HG02884 (cell line): Measurements from ENCODE around the gene PRTFDC1.

Experiments
- ATAC-seq: cut with Tn5 transposase; IDR thresholded peaks from one replicate; pipeline ENCODE4 v1.9.1; 2021; ENCODE audit warnings: mild to moderate bottlenecking, moderate library complexity; ENCODE audit not compliant: unreplicated experiment

Gene PRTFDC1

DNA sequence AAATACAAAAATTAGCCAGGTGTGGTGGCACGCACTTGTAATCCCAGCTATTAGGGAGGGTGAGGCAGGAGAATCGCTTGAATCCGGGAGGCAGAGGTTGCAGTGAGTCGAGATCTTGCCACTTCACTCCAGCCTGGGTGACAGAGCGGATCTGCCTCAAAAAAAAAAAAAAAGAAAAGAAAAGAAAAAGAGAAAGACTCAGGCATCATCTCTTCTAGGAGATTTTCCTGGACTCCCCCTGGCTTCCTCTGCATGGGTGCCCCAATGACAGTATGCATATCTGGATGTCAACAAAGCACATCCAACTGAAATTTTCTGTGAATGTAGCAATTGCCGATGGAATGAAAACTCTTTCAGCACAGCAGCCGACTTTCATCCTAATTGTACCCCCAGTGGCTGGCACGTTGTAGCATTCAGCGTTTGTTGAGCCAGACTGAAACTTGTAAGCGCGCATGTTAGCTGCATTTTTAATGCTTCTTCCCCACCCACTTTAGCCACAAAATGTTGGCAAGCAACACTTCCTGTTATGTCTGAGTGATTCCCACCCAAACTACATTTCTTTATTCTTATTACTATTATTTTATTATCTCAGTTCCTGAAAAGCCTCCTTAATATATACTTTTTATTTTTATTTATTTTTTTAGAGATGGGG, 70.2 kb downstream of the PRTFDC1 start:
- ATAC-seq: peak; percentile 77

GRCh38 chr10:24879861-24880260, 72.5 kb downstream of the PRTFDC1 start:
- no peak for ATAC-seq

DNA sequence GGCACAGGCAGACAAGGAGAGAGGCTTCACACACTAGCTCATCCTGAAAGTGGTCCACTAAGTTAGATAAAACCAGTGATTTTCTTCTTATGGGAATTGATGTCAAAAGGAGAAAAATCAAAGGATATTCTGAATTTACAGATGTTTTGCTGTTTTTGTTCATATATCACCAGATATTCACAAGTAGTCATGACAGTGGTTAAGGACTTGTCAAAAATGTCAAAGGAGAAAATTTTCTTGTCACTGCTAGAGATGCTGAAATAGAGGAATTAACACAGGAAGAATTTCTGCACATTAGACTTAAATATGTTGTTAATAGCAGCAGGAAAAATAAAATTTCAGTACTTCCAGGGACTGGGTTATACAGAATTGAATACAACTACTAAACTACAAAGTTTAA, 78.3 kb downstream of the PRTFDC1 start:
- no peak for ATAC-seq

GRCh38 chr10:24873281-24873683, 79.1 kb downstream of the PRTFDC1 start:
- no peak for ATAC-seq

- no peak for ATAC-seq
Measured at GRCh38 chr10:24872790-24873182, 79.6 kb downstream of the PRTFDC1 start.

DNA sequence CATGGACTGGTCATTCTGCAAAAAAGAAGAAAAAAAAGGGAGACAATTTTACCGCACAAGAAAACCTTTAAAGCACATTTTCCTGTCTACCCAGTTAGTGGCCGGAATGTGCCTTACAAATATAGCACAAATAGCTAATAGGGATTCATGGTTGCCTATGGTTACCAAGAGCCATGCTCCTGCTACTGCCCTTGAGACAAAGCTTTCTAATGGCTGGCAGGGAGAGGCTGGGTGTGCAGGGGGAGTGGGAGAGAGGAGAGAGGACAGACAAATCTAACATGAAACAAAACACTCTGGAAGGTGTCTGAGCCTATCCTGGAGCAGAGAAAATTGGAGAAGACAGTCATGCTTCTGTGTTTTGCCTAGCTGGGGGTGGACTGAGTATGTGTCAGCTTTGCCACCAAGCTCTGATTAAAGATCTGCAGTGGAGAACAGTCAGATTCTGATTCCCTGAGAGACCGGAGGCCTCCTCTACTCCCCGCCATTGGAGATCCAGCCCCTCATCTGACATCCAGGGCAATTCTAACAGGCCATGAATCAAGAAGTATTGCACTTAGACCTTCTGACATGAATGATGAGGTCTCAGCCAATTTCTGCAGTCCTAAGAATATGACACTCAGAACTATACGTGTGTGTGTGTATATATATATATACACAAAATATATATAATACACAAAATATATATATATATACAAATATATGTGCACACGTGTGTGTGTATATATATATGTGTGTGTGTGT, 80.2 kb downstream of the PRTFDC1 start:
- ATAC-seq: no peak

GRCh38 chr10:24871011-24871935, 81.1 kb downstream of the PRTFDC1 start:
- ATAC-seq: no peak

DNA sequence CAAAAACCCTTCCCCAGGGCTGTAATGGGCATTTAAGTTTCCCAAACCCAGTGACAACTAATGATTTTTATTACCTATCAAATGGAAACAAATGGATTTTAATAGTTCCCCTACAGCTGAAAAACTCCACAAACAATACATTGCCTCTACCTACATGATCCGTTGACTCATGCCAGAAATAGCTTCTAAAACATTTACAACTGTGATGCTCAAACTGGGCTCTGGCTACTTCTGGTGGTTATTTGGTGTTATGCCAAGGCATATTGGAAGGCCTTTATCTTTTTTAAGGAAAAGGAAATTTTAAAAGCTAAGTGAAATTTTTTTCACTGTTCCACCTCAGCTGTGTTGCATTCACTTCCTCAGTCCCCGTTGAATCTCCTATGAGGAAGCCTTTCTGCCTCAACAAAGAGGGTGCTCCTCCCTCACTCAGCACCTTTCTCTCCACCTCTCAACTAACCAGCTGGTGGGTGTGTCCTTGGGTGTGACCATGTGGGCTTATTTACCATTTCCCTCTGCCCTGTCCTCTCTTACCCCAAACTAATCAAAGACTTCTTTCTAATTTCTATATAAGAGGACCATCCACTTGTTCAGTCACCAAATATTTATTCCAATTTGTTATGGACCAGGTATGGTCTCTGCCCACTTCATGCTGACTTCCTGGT, 82.9 kb downstream of the PRTFDC1 start:
- no peak for ATAC-seq

- ATAC-seq: no peak
Measured at GRCh38 chr10:24866604-24867583, 85.5 kb downstream of the PRTFDC1 start.

DNA sequence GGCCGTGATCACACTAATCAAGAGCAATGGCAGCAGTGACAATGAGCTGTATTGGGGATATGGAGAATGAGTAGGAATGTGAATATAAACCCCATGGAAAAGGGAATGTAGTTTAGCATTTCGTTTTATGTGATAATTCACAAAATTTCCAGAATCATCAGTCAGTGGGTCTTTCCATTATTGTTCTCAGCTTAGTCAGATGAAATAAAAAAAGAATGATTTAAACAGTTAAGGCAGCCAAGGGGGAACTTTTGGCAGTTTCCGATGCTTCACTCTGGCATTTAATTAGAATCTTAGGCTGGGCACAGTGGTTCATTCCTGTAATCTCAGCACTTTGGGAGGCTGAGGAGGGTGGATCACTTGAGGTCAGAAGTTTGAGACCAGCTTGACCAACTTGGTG, 86.6 kb downstream of the PRTFDC1 start:
- no peak for ATAC-seq

DNA sequence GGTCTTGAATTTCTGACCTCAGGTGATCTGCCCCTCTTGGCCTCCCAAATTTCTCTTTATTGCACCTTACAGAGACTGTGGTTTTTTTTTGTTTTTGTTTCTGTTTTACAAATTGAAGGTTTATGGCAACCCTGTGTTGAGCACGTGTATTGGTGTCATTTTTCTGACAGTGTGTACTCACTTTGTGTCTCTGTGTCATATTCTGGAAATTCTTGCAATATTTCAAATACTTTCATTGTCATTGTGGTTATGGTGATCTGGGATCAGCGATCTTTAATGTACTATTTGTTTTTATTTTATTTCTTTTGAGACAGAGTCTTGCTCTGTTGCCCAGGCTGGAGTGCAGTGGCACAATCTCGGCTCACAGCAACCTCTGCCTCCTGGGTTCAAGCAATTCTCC, 89.8 kb downstream of the PRTFDC1 start:
- no peak for ATAC-seq

DNA sequence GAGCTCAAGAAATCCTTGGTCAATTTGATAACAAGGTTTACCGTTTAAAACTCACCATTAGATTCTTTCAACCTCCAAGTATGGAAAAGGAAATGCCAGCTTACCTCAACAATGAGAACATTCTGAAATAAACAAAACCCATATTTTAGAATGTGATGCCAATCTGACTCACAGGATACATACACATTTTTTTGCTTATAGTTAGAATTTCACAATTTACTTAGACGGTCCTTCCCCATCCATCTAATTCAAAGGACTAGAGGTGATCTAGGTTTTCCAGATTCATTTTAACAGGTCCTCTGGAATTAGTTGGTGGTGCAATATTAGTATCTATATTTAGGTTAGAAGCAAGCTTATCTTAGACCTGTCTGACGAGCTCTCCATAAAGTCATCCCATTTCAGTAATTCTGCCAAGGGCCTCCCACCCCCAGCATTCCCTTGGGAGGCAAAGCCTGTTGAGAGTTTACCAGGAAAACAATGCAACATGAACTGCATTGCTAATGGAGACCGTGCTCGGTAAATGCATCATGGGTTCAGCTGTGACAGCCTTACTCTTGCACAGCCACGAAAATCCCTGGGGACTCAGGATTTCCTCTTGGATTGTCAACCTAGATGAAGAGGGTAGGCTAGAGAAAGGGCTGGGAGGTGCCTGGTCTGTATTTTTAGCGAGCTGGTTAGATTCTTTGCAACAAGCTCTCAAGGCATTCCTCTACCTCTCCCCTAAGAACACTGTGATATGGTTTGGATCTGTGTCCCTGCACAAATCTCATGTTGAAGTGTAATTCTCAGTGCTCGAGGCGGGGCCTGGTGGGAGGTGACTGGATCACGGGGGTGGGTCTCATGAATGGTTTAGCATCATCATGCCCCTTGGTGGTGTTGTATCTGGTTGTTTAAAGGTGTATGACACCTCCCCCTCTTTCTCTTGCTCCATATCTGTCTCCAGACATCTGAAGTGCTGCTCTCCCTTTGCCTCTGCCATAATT, 93.8 kb downstream of the PRTFDC1 start:
- no peak for ATAC-seq

- ATAC-seq: no peak
Measured at GRCh38 chr10:24857031-24857725, 95.2 kb downstream of the PRTFDC1 start.

GRCh38 chr10:24854256-24854655, 98.2 kb downstream of the PRTFDC1 start:
- ATAC-seq: no peak

- no peak for ATAC-seq
Measured at GRCh38 chr10:24853661-24854060, 98.7 kb downstream of the PRTFDC1 start.

DNA sequence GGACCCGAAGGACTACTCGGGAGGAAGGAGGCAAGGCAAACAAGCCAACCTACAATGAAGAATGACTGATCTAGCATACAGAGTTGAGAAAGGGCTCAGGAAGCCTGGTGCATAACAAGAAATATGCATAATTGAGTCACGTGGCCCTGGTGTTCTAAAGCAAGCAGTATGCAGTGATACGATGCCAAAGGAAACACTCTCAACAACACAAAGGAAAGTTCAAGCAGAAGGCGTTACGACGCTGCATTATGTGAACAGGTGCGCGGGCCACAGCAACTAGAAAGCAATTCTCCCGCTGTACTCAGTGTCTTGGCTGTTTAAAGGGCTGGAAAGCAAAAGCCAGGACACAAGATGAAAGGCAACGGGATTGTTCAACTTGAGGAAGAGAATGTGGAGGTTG, 100.8 kb downstream of the PRTFDC1 start:
- no peak for ATAC-seq

DNA sequence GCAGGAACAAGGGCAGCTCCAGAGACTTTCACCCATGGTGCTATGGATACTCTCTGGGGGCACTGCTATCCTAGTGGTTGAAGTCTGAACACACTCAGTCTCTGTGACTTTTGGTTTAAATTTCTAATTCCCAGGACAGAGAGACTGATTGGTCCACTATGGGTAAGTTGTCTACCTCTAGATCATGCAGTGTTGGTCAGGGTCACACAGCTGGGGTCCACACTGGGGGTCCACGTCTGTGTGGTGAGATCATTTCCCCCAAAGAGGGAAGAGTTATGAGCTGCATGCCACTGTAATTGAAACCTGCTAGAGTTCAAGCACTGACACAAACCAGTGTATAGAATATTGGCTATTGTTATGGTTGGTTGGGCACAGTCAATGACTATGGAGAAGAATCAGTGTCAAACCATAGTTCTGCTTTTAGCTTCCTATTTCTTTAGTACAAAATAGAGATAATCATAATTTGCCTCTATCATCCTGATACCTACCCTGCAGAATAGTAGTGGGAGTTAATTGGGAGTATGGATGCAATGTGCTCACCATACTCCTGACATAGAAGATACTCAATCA, 101.6 kb downstream of the PRTFDC1 start:
- no peak for ATAC-seq
